ENCODE data around the gene UBASH3A.

The UBASH3A gene

DNA sequence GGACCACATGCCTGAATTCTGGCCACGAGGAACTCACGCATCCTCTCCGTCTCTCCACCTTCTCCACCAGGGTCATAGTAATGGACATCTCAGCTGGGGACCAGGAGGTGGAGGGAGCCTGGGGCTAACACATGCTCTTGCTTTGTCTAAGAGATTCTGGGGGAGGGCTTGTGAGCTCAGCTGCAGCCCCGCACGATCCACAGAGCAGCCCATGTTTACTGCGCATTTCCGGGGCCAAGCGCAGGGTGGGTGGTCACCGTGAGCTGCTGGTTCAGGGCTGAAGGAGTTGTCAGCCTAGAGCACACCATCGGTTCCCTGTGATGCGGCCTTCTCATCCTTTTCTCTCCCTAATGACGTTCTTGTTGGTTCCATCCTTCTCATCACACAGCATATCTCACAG, 45.4 kb upstream of the UBASH3A start:
- Histone ChIP-seq H2BK120ac (ENCODE audit: low read depth, low read length) (no peak overlapping the region), H3K9me3 (replicated peaks in 1 of 2; ENCODE audit: control insufficient read depth in 2 of 2, insufficient read depth in 1 of 2, low read depth in 1 of 2, low read length in 2 of 2) (peaks cover 0 to 8% of the 10 kb centered on the region in 2 donors), H3K18ac (ENCODE audit: low read length) (no peak overlapping the region), H4K91ac (ENCODE audit: low read depth, low read length, poor library complexity) (no peak overlapping the region), H3K36me3 (replicated peaks in 1 of 2; ENCODE audit: control insufficient read depth in 2 of 2, insufficient read depth in 2 of 2, low read length in 2 of 2) (no peaks in the 10 kb centered on the region), H2BK15ac (ENCODE audit: low read length) (no peak overlapping the region), H3K4me2 (ENCODE audit: insufficient read depth, low read length, poor library complexity, severe bottlenecking) (no peak overlapping the region), H2BK12ac (ENCODE audit: low read length) (no peak overlapping the region), H3K9ac (ENCODE audit: low read depth, low read length, poor library complexity) (no peak overlapping the region), H3K27ac (replicated peaks; ENCODE audit: low read length) (no peak overlapping the region), H3K4me1 (ENCODE audit: control insufficient read depth in 2 of 2, insufficient read depth in 1 of 2, low read depth in 1 of 2, low read length in 2 of 2) (no peaks in the 10 kb centered on the region), H3K4ac (ENCODE audit: low read length) (no peak overlapping the region), H2AK5ac (ENCODE audit: low read depth, low read length) (no peak overlapping the region), H3K27me3 (ENCODE audit: control insufficient read depth in 3 of 3, insufficient read depth in 3 of 3, low read depth in 1 of 3, low read length in 3 of 3) (no peaks in the 10 kb centered on the region), H3K23ac (ENCODE audit: low read depth, low read length, poor library complexity) (peak overlapping the region; percentile 37), H3K79me1 (ENCODE audit: low read depth, low read length) (no peaks in the 10 kb centered on the region), H3K14ac (ENCODE audit: low read length) (no peak overlapping the region), H4K8ac (ENCODE audit: low read depth, low read length) (no peak overlapping the region), H2AFZ (ENCODE audit: low read length) (no peak overlapping the region), H3K4me3 (ENCODE audit: low read length in 2 of 2) (no peak overlapping the region), H2BK5ac (ENCODE audit: low read length) (no peak overlapping the region)
- DNase-seq (ENCODE audit: low spot score): no peak
- no CpG with 5 or more reads among the region's 12 CpGs for WGBS, 2 donors (ENCODE audit: extremely low coverage in 2 of 2, insufficient read length in 2 of 2, insufficient replicate concordance in 1 of 2)

DNA sequence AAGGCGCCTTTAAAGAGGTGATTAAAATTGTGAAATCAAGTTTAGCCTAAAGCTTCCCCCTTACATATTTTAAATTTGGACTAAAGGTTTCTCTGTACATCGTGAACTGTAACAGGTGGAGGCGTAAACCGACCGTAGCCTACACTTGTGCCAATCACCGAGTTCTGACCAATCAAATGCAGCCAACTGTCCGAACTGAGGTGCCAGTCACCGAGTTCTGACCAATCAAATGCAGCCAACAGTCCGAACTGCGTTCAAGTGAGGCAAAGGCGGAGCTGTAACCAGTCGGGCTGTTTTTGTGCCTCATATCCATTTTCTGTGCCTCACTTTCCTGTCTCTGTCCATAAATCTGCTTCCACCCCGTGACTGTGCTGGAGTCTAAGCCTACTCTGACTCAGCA, 44.8 kb upstream of the UBASH3A start:
- Histone ChIP-seq H3K9me3 (replicated peaks in 1 of 2; ENCODE audit: control insufficient read depth in 2 of 2, insufficient read depth in 1 of 2, low read depth in 1 of 2, low read length in 2 of 2) (peaks cover 0 to 8% of the 10 kb centered on the region in 2 donors), H2AK5ac (ENCODE audit: low read depth, low read length) (no peak overlapping the region)

DNA sequence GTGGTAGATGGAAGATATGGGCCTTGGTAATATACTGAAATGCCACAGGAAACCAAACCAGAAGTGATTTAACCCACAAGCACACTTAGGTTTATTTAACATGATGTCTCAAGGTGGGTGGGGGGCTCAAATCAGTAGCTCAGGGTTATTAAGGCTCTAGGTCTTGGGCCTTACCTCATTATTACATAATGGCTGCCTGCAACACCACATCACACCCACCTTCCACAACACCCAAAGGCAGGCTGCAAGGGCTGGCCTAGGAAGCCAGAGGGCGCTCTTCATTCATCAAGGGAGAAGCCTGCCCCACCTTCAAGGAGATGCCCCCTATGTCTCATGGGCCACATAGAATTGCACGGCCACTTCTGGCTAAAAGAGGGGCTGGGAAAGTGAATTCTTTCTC, 43.4 kb upstream of the UBASH3A start:
- H3K27ac ChIP-seq (replicated peaks; ENCODE audit: low read length): no peak overlapping the region
- no peaks in the 10 kb centered on the region for H3K36me3 ChIP-seq (replicated peaks in 1 of 2; ENCODE audit: control insufficient read depth in 2 of 2, insufficient read depth in 2 of 2, low read length in 2 of 2)
- no peak overlapping the region for H2BK120ac ChIP-seq (ENCODE audit: low read depth, low read length)
- no peak overlapping the region for H2BK5ac ChIP-seq (ENCODE audit: low read length)
- no peak overlapping the region for H3K4ac ChIP-seq (ENCODE audit: low read length)
- peaks cover 0 to 8% of the 10 kb centered on the region in 2 donors for H3K9me3 ChIP-seq (replicated peaks in 1 of 2; ENCODE audit: control insufficient read depth in 2 of 2, insufficient read depth in 1 of 2, low read depth in 1 of 2, low read length in 2 of 2)
- H3K4me1 ChIP-seq (ENCODE audit: control insufficient read depth in 2 of 2, insufficient read depth in 1 of 2, low read depth in 1 of 2, low read length in 2 of 2): no peaks in the 10 kb centered on the region
- H3K18ac ChIP-seq (ENCODE audit: low read length): no peak overlapping the region
- WGBS, 2 donors (ENCODE audit: extremely low coverage in 2 of 2, insufficient read length in 2 of 2, insufficient replicate concordance in 1 of 2): no CpG with 5 or more reads among the region's 2 CpGs
- no peak for DNase-seq (ENCODE audit: low spot score)
- H3K9ac ChIP-seq (ENCODE audit: low read depth, low read length, poor library complexity): no peak overlapping the region
- no peak overlapping the region for H3K23ac ChIP-seq (ENCODE audit: low read depth, low read length, poor library complexity)
- no peaks in the 10 kb centered on the region for H3K79me1 ChIP-seq (ENCODE audit: low read depth, low read length)
- no peak overlapping the region for H3K14ac ChIP-seq (ENCODE audit: low read length)
- H4K91ac ChIP-seq (ENCODE audit: low read depth, low read length, poor library complexity): no peak overlapping the region
- H2AK5ac ChIP-seq (ENCODE audit: low read depth, low read length): no peak overlapping the region
- H3K27me3 ChIP-seq (ENCODE audit: control insufficient read depth in 3 of 3, insufficient read depth in 3 of 3, low read depth in 1 of 3, low read length in 3 of 3): no peaks in the 10 kb centered on the region
- no peak overlapping the region for H4K8ac ChIP-seq (ENCODE audit: low read depth, low read length)
- no peak overlapping the region for H3K4me3 ChIP-seq (ENCODE audit: low read length in 2 of 2)
- no peak overlapping the region for H2AFZ ChIP-seq (ENCODE audit: low read length)
- H2BK15ac ChIP-seq (ENCODE audit: low read length): no peak overlapping the region
- H3K4me2 ChIP-seq (ENCODE audit: insufficient read depth, low read length, poor library complexity, severe bottlenecking): no peak overlapping the region
- no peak overlapping the region for H2BK12ac ChIP-seq (ENCODE audit: low read length)

More for the DNA sequence above, 44.8 kb upstream of the UBASH3A start:
- Histone ChIP-seq H3K14ac (ENCODE audit: low read length) (no peak overlapping the region), H3K4me1 (ENCODE audit: control insufficient read depth in 2 of 2, insufficient read depth in 1 of 2, low read depth in 1 of 2, low read length in 2 of 2) (no peaks in the 10 kb centered on the region), H3K23ac (ENCODE audit: low read depth, low read length, poor library complexity) (no peak overlapping the region), H3K4me2 (ENCODE audit: insufficient read depth, low read length, poor library complexity, severe bottlenecking) (no peak overlapping the region), H2AFZ (ENCODE audit: low read length) (no peak overlapping the region), H3K4me3 (ENCODE audit: low read length in 2 of 2) (no peak overlapping the region), H2BK15ac (ENCODE audit: low read length) (no peak overlapping the region), H4K91ac (ENCODE audit: low read depth, low read length, poor library complexity) (no peak overlapping the region), H3K36me3 (replicated peaks in 1 of 2; ENCODE audit: control insufficient read depth in 2 of 2, insufficient read depth in 2 of 2, low read length in 2 of 2) (no peaks in the 10 kb centered on the region), H3K27me3 (ENCODE audit: control insufficient read depth in 3 of 3, insufficient read depth in 3 of 3, low read depth in 1 of 3, low read length in 3 of 3) (no peaks in the 10 kb centered on the region), H3K9ac (ENCODE audit: low read depth, low read length, poor library complexity) (no peak overlapping the region), H2BK5ac (ENCODE audit: low read length) (no peak overlapping the region), H4K8ac (ENCODE audit: low read depth, low read length) (no peak overlapping the region), H3K18ac (ENCODE audit: low read length) (peak overlapping the region; percentile 21), H2BK12ac (ENCODE audit: low read length) (no peak overlapping the region), H3K79me1 (ENCODE audit: low read depth, low read length) (no peaks in the 10 kb centered on the region), H3K4ac (ENCODE audit: low read length) (no peak overlapping the region), H2BK120ac (ENCODE audit: low read depth, low read length) (no peak overlapping the region), H3K27ac (replicated peaks; ENCODE audit: low read length) (no peak overlapping the region)
- DNase-seq (ENCODE audit: low spot score): no peak
- no CpG with 5 or more reads among the region's 13 CpGs for WGBS, 2 donors (ENCODE audit: extremely low coverage in 2 of 2, insufficient read length in 2 of 2, insufficient replicate concordance in 1 of 2)

DNA sequence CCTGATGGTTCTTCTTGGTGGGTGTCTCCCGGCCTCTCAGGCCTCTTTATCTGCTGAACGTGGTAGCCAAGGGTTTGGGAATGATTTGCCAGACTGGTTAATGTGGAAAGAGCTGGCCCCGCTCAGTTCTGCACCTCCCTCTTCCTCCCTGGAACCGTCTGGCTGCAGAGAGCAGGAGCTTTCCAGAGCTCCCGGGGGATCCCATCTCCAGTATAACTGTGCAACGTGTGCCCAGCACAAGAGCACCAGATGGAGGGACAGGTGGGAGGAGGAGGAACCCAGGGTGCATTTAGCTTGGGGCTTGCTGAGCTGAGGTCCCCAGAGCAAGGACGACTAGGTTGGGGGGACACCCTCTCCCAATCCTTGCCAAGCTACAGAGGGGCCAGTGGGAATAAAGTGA, 42.4 kb upstream of the UBASH3A start:
- H3K14ac ChIP-seq (ENCODE audit: low read length): no peak overlapping the region
- no peak overlapping the region for H3K27ac ChIP-seq (replicated peaks; ENCODE audit: low read length)
- no peak overlapping the region for H4K91ac ChIP-seq (ENCODE audit: low read depth, low read length, poor library complexity)
- no peaks in the 10 kb centered on the region for H3K36me3 ChIP-seq (replicated peaks in 1 of 2; ENCODE audit: control insufficient read depth in 2 of 2, insufficient read depth in 2 of 2, low read length in 2 of 2)
- no peak overlapping the region for H2BK120ac ChIP-seq (ENCODE audit: low read depth, low read length)
- H4K8ac ChIP-seq (ENCODE audit: low read depth, low read length): no peak overlapping the region
- H2BK12ac ChIP-seq (ENCODE audit: low read length): no peak overlapping the region
- H3K79me1 ChIP-seq (ENCODE audit: low read depth, low read length): no peaks in the 10 kb centered on the region
- H3K18ac ChIP-seq (ENCODE audit: low read length): peak overlapping the region; percentile 34
- H3K23ac ChIP-seq (ENCODE audit: low read depth, low read length, poor library complexity): no peak overlapping the region
- H2AK5ac ChIP-seq (ENCODE audit: low read depth, low read length): no peak overlapping the region
- H2AFZ ChIP-seq (ENCODE audit: low read length): no peak overlapping the region
- H3K4me1 ChIP-seq (ENCODE audit: control insufficient read depth in 2 of 2, insufficient read depth in 1 of 2, low read depth in 1 of 2, low read length in 2 of 2): no peaks in the 10 kb centered on the region
- no peak overlapping the region for H2BK5ac ChIP-seq (ENCODE audit: low read length)
- WGBS, 2 donors (ENCODE audit: extremely low coverage in 2 of 2, insufficient read length in 2 of 2, insufficient replicate concordance in 1 of 2): no CpG with 5 or more reads among the region's 7 CpGs
- no peak overlapping the region for H3K4me3 ChIP-seq (ENCODE audit: low read length in 2 of 2)
- no peak overlapping the region for H3K9ac ChIP-seq (ENCODE audit: low read depth, low read length, poor library complexity)
- no peak for DNase-seq (ENCODE audit: low spot score)
- H3K9me3 ChIP-seq (replicated peaks in 1 of 2; ENCODE audit: control insufficient read depth in 2 of 2, insufficient read depth in 1 of 2, low read depth in 1 of 2, low read length in 2 of 2): peaks cover 0 to 6% of the 10 kb centered on the region in 2 donors
- H3K4ac ChIP-seq (ENCODE audit: low read length): no peak overlapping the region
- H3K4me2 ChIP-seq (ENCODE audit: insufficient read depth, low read length, poor library complexity, severe bottlenecking): no peak overlapping the region
- H3K27me3 ChIP-seq (ENCODE audit: control insufficient read depth in 3 of 3, insufficient read depth in 3 of 3, low read depth in 1 of 3, low read length in 3 of 3): no peaks in the 10 kb centered on the region
- H2BK15ac ChIP-seq (ENCODE audit: low read length): no peak overlapping the region
